Activated CD4-positive, alpha-beta T cell treated with anti-CD3 and anti-CD28 coated beads, Interleukin-2, amount 50 U/mL, for 24 hours (primary cell): ENCODE data around the gene ANXA3.
A peak's percentile ranks its signal among the peaks of the same experiment; 100 is the strongest.

Source experiments
- DNase-seq, 2 donors: peaks; one replicate each; pipeline ENCODE4 v3.0.0-alpha.2; 2020; ENCODE audit warnings: low read depth in 1 of 2, low spot score in 1 of 2

Gene ANXA3

GRCh38 chr4:78644063-78644691 lies 92.6 kb downstream of the ANXA3 start:
- no peak for DNase-seq

GRCh38 chr4:78644744-78645330 lies 93.3 kb downstream of the ANXA3 start:
- peak in 1 of 2 donors; percentile 34 for DNase-seq

GRCh38 chr4:78645853-78646757 lies 94.5 kb downstream of the ANXA3 start:
- DNase-seq: no peak

- no peak for DNase-seq
Measured at GRCh38 chr4:78647272-78647671, 95.7 kb downstream of the ANXA3 start.

- DNase-seq: no peak
Measured at GRCh38 chr4:78648640-78649363, 97.2 kb downstream of the ANXA3 start.

- no peak for DNase-seq
Measured at GRCh38 chr4:78650106-78651024, 98.8 kb downstream of the ANXA3 start.

- DNase-seq: no peak
Measured at GRCh38 chr4:78651250-78651860, 99.8 kb downstream of the ANXA3 start.

- DNase-seq: no peak
Measured at GRCh38 chr4:78652282-78652876, 100.8 kb downstream of the ANXA3 start.

GRCh38 chr4:78653655-78654054 lies 102.1 kb downstream of the ANXA3 start:
- DNase-seq: no peak

GRCh38 chr4:78654807-78655206 lies 103.2 kb downstream of the ANXA3 start:
- DNase-seq: no peak

- peak in 1 of 2 donors; percentile 20 for DNase-seq
Measured at GRCh38 chr4:78656968-78657445, 105.4 kb downstream of the ANXA3 start.

GRCh38 chr4:78659264-78659663 lies 107.7 kb downstream of the ANXA3 start:
- DNase-seq: no peak

GRCh38 chr4:78659665-78660064 lies 108.1 kb downstream of the ANXA3 start:
- no peak for DNase-seq
